Chondrocyte (in vitro differentiated cells): Measurements from ENCODE around the gene ATF6. TPM values are rescaled to one million over a fixed set of nuclear protein-coding genes. Genes with fewer than 3 reads are reported as not detected.

Experiments
- DNase-seq: peaks from one replicate; pipeline ENCODE4 v3.0.0; 2021; ENCODE audit warnings: mixed read lengths, low spot score
- H3K27ac Mint-ChIP-seq: one replicate; pipeline ENCODE4 v1.8.0; 2021; ENCODE audit warnings: mild to moderate bottlenecking, moderate library complexity, mixed read lengths; ENCODE audit not compliant: unreplicated experiment
- H3K27me3 Mint-ChIP-seq: 2 replicates; pipeline ENCODE4 v1.8.0; 2021; ENCODE audit warnings: low read depth, mixed read lengths
- H3K36me3 Mint-ChIP-seq: 2 replicates; pipeline ENCODE4 v1.8.0; 2021; ENCODE audit warnings: low read depth, mixed read lengths
- H3K4me1 Mint-ChIP-seq: 2 replicates; pipeline ENCODE4 v1.8.0; 2021; ENCODE audit warnings: low read depth, mild to moderate bottlenecking, mixed read lengths
- H3K4me3 Mint-ChIP-seq: one replicate; pipeline ENCODE4 v1.8.0; 2021; ENCODE audit warnings: mild to moderate bottlenecking, moderate library complexity, mixed read lengths; ENCODE audit not compliant: unreplicated experiment
- H3K9me3 Mint-ChIP-seq: 2 replicates; pipeline ENCODE4 v1.8.0; 2021; ENCODE audit warnings: low read depth, mixed read lengths
- total RNA-seq: library from RNA; stranded (reverse); gene quantifications from 3 replicates; pipeline ENCODE4 v1.2.1, GENCODE V29; 2021
- TF ChIP-seq, protein P1 (sequence below): fragments of 200-600 bp; sonication (generic); IDR thresholded peaks from 2 replicates; pipeline ENCODE4 v1.5.0; 2021; ENCODE audit warnings: antibody characterized with exemption, mild to moderate bottlenecking, moderate library complexity

The ATF6 gene
- total RNA-seq, 1 donor from 2014 or later, result 29.1 TPM

DNA sequence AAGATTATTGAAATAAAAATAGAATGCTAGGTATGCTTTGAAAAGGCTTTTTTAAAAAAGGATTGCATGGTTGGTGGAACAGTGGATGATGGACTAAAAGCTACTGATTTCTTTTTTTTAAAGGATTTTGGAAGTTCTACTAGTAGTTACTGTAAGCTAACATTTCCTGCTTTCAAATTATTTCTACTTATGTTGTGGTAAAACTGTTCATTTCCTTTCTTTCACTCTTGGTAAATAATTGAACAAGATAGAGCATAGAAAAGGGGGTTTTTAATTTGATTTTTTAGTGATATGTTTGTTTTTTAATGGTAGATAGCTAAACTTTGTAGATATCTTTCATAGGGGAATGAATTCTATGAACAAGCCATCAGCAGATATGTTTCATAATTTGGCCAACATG lies 153.1 kb downstream of the ATF6 start:
- no peak overlapping the region for H3K4me3 Mint-ChIP-seq
- no peak overlapping the region for H3K27ac Mint-ChIP-seq
- TF ChIP-seq, protein P1, sequence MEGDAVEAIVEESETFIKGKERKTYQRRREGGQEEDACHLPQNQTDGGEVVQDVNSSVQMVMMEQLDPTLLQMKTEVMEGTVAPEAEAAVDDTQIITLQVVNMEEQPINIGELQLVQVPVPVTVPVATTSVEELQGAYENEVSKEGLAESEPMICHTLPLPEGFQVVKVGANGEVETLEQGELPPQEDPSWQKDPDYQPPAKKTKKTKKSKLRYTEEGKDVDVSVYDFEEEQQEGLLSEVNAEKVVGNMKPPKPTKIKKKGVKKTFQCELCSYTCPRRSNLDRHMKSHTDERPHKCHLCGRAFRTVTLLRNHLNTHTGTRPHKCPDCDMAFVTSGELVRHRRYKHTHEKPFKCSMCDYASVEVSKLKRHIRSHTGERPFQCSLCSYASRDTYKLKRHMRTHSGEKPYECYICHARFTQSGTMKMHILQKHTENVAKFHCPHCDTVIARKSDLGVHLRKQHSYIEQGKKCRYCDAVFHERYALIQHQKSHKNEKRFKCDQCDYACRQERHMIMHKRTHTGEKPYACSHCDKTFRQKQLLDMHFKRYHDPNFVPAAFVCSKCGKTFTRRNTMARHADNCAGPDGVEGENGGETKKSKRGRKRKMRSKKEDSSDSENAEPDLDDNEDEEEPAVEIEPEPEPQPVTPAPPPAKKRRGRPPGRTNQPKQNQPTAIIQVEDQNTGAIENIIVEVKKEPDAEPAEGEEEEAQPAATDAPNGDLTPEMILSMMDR, result no peak
- DNase-seq, result no peak
- H3K9me3 Mint-ChIP-seq, result peaks cover 4% of the 10 kb centered on the region
- no peaks in the 10 kb centered on the region for H3K27me3 Mint-ChIP-seq
- H3K36me3 Mint-ChIP-seq, result peaks cover 5% of the 10 kb centered on the region
- H3K4me1 Mint-ChIP-seq, result peaks cover 46% of the 10 kb centered on the region

DNA sequence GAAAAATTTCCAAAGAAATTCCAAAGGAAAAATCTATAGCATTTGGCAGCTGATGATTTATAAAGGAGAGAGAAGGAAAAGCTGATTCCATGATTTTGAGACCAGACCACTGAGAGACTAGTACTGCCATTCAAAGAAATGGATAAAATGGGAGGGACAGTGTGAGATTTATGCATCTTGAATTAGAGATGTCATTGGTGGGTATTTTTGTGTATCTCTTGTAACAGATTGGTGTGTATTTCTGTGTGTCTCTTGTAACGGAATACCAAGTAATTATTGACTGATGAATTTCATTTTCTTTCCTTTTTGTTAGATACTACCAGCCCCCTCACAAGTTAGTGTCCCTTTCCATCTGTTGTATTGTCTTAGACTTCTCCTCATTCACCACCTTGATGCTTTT lies 155.4 kb downstream of the ATF6 start:
- Mint-ChIP-seq H3K9me3 (peaks cover 4% of the 10 kb centered on the region), H3K36me3 (peaks cover 5% of the 10 kb centered on the region), H3K4me1 (peaks cover 46% of the 10 kb centered on the region), H3K27ac (no peak overlapping the region), H3K27me3 (no peaks in the 10 kb centered on the region), H3K4me3 (no peak overlapping the region)
- DNase-seq, result no peak
- TF ChIP-seq, protein P1, result no peak

DNA sequence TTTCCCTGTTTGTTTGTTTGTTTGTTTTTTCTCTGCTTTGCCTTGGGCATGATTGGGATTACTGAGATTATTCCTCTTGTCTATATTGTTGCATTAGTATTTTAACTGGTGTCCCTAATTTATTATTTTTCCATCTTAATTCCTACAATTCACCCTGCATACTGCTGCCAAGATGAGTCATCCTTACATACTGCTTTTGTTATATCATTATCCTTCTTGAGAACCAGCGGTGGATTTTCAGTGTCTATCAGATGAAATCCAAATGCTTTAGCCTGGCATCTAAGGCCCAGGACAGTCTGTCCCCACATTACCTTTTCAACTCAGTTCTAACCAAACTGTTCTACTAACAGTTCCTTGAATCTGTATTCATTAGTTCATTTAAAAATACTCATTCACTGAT lies 155.9 kb downstream of the ATF6 start:
- Mint-ChIP-seq H3K27me3 (no peaks in the 10 kb centered on the region), H3K27ac (peak overlapping the region; percentile 80), H3K9me3 (peaks cover 4% of the 10 kb centered on the region), H3K4me3 (no peak overlapping the region), H3K36me3 (peaks cover 5% of the 10 kb centered on the region), H3K4me1 (peaks cover 46% of the 10 kb centered on the region)
- no peak for DNase-seq
- TF ChIP-seq, protein P1, result no peak

DNA sequence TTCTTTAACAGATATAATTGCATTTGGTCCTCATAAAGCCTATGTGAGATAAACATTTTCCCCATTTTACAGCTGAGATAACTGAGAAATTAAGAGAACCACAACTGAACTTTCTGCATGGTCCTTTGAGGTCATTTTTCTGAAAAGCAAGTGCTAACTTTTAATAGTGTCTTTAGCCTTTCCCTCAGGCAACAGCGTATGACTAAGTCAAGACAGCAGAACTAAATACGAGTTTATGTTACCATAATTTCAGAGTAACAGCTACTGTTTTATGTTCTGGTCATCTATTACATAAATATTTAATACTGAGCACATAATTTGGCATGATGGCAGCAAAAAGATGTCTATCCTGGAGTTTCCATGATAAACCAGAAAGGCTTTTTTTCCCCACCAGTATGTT lies 161.9 kb downstream of the ATF6 start:
- Mint-ChIP-seq H3K27me3 (no peaks in the 10 kb centered on the region), H3K9me3 (no peaks in the 10 kb centered on the region), H3K36me3 (peaks cover 2% of the 10 kb centered on the region), H3K4me3 (no peak overlapping the region), H3K4me1 (peaks cover 53% of the 10 kb centered on the region), H3K27ac (no peak overlapping the region)
- TF ChIP-seq, protein P1, result no peak
- no peak for DNase-seq

DNA sequence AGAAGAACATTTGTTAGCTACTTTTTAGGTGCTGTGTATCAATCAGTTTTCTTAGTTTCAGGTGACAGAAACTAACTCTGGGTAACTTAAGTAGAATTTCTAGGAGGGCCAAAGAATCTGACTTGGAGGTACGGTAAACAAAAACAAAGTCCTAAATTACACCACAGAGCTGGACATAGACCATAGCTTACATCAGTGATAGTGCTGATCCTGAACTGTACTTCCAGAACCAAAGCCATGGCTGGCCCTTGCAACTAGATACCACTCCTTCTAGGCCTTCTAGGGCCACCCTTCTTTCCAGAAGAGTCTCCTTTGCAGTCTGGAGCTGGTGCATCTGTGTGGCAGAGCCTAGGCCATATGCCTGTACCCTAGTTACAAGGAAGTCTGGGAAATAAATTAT lies 163.0 kb downstream of the ATF6 start:
- TF ChIP-seq, protein P1, result no peak
- Mint-ChIP-seq H3K9me3 (no peaks in the 10 kb centered on the region), H3K27me3 (no peaks in the 10 kb centered on the region), H3K36me3 (peaks cover 3% of the 10 kb centered on the region), H3K4me1 (peaks cover 54% of the 10 kb centered on the region), H3K4me3 (no peak overlapping the region), H3K27ac (peak overlapping the region; percentile 95)
- DNase-seq, result no peak
